Astrocyte (in vitro differentiated cells and primary cell): ENCODE data around the gene LRMDA.

Experiments used
- EZH2 ChIP-seq: IDR thresholded peaks from 2 replicates; pipeline ENCODE4 v1.6.1; 2012; ENCODE audit warnings: mild to moderate bottlenecking, low read length, inconsistent platforms; ENCODE audit not compliant: insufficient read depth
- TF ChIP-seq, protein P1 (sequence below): IDR thresholded peaks from 2 replicates; pipeline ENCODE4 v1.5.1; 2011; ENCODE audit warnings: low read depth, mild to moderate bottlenecking, inconsistent platforms, low read length, moderate library complexity; ENCODE audit not compliant: insufficient read depth

DNA sequence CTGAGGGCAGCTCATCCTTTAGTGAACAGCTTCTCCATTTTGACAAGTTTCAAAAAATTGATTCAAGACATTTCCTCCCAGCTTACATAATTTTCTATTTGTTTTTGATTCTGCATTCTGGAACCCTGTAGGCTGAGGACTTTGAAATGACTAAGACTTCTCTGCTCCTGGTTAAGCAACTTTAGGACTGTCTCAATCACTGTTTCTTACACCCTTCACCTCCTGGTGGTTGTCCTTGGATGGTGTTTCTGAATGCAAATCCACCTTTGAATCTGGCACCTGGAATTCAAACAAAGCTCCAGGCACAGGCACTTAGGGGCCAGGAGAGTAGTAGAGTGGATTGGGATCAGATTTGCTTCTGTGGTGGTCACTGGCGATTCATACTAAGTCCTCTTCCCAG is 595.5 kb downstream of the LRMDA start:
- TF ChIP-seq, protein P1, sequence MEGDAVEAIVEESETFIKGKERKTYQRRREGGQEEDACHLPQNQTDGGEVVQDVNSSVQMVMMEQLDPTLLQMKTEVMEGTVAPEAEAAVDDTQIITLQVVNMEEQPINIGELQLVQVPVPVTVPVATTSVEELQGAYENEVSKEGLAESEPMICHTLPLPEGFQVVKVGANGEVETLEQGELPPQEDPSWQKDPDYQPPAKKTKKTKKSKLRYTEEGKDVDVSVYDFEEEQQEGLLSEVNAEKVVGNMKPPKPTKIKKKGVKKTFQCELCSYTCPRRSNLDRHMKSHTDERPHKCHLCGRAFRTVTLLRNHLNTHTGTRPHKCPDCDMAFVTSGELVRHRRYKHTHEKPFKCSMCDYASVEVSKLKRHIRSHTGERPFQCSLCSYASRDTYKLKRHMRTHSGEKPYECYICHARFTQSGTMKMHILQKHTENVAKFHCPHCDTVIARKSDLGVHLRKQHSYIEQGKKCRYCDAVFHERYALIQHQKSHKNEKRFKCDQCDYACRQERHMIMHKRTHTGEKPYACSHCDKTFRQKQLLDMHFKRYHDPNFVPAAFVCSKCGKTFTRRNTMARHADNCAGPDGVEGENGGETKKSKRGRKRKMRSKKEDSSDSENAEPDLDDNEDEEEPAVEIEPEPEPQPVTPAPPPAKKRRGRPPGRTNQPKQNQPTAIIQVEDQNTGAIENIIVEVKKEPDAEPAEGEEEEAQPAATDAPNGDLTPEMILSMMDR, result no peak
- TF ChIP-seq EZH2, result no peak
